Neural crest cell (in vitro differentiated cells): ENCODE results near the gene UCN3. TPM values are rescaled to one million over a fixed set of nuclear protein-coding genes. Genes with fewer than 3 reads are reported as not detected.

ENCODE experiments used
- DNase-seq: peaks from one replicate; pipeline ENCODE4 v3.0.0; 2021; ENCODE audit warnings: low read depth, mixed read lengths, low spot score
- H3K27ac Mint-ChIP-seq: one replicate; pipeline ENCODE4 v1.8.0; 2021; ENCODE audit warnings: mild to moderate bottlenecking, mixed read lengths; ENCODE audit not compliant: unreplicated experiment
- H3K27me3 Mint-ChIP-seq: 2 replicates; pipeline ENCODE4 v1.8.0; 2021; ENCODE audit warnings: low read depth, mild to moderate bottlenecking, mixed read lengths
- H3K36me3 Mint-ChIP-seq: 2 replicates; pipeline ENCODE4 v1.8.0; 2021; ENCODE audit warnings: low read depth, mild to moderate bottlenecking, mixed read lengths
- H3K4me1 Mint-ChIP-seq: 2 replicates; pipeline ENCODE4 v1.8.0; 2021; ENCODE audit warnings: mixed read lengths
- H3K4me3 Mint-ChIP-seq: one replicate; pipeline ENCODE4 v1.8.0; 2021; ENCODE audit warnings: mild to moderate bottlenecking, mixed read lengths
- H3K9me3 Mint-ChIP-seq: 2 replicates; pipeline ENCODE4 v1.8.0; 2021; ENCODE audit warnings: mixed read lengths
- total RNA-seq: library from RNA; stranded (reverse); gene quantifications from 2 replicates; pipeline ENCODE4 v1.2.1, GENCODE V29; 2021
- TF ChIP-seq, protein P1 (sequence below): fragments of 200-600 bp; sonication (generic); conservative IDR thresholded peaks from 2 replicates; pipeline ENCODE4 v1.5.0; 2021; ENCODE audit warnings: antibody characterized with exemption, mild to moderate bottlenecking

UCN3 gene
- total RNA-seq, 1 donor from 2014 or later: not detected

DNA sequence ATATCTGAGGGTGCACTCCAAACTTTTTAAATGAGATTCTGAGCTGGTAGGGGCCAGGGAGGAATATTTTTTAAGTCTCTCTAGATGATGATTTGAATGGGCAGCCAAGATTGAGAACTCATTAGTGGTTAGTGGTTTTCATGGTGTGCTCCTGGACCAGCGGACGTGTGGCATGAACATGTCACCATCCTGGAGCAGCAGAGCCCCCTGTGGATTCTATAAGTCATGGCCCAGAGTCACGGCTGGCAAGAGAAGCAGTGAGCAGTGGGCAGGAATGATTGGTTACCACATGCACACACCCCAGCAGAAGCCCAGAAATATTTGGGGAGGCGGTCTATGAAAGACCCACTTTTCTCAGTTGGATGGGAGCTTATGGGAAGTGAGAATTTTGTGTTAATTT is 21.2 kb upstream of the UCN3 start:
- Mint-ChIP-seq H3K9me3 (peaks cover 10% of the 10 kb centered on the region), H3K4me1 (no peaks in the 10 kb centered on the region), H3K27me3 (no peaks in the 10 kb centered on the region), H3K4me3 (no peak overlapping the region), H3K36me3 (no peaks in the 10 kb centered on the region), H3K27ac (no peak overlapping the region)
- TF ChIP-seq, protein P1, sequence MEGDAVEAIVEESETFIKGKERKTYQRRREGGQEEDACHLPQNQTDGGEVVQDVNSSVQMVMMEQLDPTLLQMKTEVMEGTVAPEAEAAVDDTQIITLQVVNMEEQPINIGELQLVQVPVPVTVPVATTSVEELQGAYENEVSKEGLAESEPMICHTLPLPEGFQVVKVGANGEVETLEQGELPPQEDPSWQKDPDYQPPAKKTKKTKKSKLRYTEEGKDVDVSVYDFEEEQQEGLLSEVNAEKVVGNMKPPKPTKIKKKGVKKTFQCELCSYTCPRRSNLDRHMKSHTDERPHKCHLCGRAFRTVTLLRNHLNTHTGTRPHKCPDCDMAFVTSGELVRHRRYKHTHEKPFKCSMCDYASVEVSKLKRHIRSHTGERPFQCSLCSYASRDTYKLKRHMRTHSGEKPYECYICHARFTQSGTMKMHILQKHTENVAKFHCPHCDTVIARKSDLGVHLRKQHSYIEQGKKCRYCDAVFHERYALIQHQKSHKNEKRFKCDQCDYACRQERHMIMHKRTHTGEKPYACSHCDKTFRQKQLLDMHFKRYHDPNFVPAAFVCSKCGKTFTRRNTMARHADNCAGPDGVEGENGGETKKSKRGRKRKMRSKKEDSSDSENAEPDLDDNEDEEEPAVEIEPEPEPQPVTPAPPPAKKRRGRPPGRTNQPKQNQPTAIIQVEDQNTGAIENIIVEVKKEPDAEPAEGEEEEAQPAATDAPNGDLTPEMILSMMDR: no peak
- DNase-seq: no peak

DNA sequence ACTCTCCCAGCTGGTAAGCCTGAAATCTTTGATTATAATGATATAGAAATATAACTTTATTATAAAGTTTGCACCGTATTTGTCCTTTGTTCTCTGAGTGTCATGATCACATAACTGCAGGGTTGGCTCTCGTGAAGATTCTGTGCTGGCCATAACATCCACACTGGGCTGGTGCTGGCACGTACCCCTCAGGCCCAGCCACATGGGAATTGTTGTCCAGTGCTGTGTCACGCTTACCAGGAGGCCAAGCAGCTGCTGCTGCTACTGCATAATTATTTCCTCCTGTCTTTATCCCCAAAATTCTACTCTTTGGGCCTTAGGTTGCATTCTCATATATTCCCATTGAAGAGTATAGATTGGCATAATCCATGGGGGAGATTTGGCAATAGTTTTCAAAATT is 20.8 kb upstream of the UCN3 start:
- TF ChIP-seq, protein P1: no peak
- H3K27me3 Mint-ChIP-seq: no peaks in the 10 kb centered on the region
- no peak overlapping the region for H3K4me3 Mint-ChIP-seq
- no peak for DNase-seq
- H3K36me3 Mint-ChIP-seq: no peaks in the 10 kb centered on the region
- H3K27ac Mint-ChIP-seq: no peak overlapping the region
- H3K4me1 Mint-ChIP-seq: no peaks in the 10 kb centered on the region
- peaks cover 10% of the 10 kb centered on the region for H3K9me3 Mint-ChIP-seq

DNA sequence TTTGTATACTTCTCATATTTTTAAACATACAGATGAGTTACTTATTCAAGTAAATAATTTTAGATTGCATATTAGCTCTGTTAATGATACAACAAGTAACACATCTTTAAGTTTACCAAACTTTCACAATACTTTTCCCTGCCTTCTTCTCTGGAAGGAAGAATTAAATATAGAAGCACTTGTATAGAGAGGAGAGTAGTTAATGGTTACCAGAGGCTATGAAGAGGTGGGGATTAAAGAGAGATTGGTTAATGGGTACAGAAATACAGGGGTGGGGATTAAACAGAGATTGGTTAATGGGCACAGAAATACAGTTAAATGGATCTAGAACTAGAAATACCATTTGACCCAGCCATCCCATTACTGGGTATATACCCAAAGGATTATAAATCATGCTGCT is 20.0 kb upstream of the UCN3 start:
- H3K36me3 Mint-ChIP-seq: no peaks in the 10 kb centered on the region
- H3K9me3 Mint-ChIP-seq: peaks cover 10% of the 10 kb centered on the region
- no peak for DNase-seq
- no peak overlapping the region for H3K4me3 Mint-ChIP-seq
- H3K4me1 Mint-ChIP-seq: no peaks in the 10 kb centered on the region
- TF ChIP-seq, protein P1: no peak
- no peak overlapping the region for H3K27ac Mint-ChIP-seq
- no peaks in the 10 kb centered on the region for H3K27me3 Mint-ChIP-seq

DNA sequence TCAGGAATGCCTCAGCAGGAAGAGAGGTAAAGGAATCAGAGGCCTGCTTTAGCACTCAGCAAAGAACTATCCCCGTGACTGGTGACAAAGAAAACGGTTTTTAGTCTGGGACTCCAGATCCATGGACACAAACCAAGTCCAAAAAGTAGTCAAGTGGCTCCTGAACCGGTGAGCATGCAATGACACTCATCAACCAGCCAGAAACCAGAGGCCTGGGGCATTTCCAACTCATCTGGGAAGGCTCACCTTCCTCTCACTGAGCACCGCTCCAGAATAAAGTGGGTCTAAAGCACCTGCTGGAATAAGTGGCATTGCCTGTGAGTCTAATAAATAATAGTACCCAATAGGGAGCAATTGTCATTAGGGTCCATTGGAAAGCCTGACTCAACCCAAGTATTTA is 17.9 kb upstream of the UCN3 start:
- H3K27ac Mint-ChIP-seq: no peak overlapping the region
- H3K4me3 Mint-ChIP-seq: no peak overlapping the region
- H3K36me3 Mint-ChIP-seq: no peaks in the 10 kb centered on the region
- H3K9me3 Mint-ChIP-seq: peaks cover 5% of the 10 kb centered on the region
- TF ChIP-seq, protein P1: no peak
- no peak for DNase-seq
- no peaks in the 10 kb centered on the region for H3K27me3 Mint-ChIP-seq
- no peaks in the 10 kb centered on the region for H3K4me1 Mint-ChIP-seq

DNA sequence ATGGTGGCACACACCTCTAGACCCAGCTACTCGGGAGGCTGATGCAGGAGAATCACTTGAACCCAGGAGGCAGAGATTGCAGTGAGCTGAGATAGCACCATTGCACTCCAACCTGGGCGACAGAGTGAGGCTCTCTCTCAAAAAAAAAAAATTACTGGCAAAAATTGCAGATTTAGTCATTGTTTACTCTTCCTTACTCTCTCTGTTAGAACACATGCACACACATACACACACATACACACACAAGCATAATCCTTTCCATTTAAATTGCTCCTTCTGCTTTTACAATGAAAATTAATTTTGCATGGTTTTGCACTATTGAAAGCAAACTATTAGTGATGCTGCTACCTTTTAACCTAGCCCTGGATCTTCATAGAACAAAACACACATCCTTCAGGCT is 15.4 kb upstream of the UCN3 start:
- Mint-ChIP-seq H3K4me3 (no peak overlapping the region), H3K9me3 (peaks cover 3% of the 10 kb centered on the region), H3K36me3 (no peaks in the 10 kb centered on the region), H3K4me1 (no peaks in the 10 kb centered on the region), H3K27me3 (peaks cover 2% of the 10 kb centered on the region), H3K27ac (no peak overlapping the region)
- DNase-seq: no peak
- TF ChIP-seq, protein P1: no peak

DNA sequence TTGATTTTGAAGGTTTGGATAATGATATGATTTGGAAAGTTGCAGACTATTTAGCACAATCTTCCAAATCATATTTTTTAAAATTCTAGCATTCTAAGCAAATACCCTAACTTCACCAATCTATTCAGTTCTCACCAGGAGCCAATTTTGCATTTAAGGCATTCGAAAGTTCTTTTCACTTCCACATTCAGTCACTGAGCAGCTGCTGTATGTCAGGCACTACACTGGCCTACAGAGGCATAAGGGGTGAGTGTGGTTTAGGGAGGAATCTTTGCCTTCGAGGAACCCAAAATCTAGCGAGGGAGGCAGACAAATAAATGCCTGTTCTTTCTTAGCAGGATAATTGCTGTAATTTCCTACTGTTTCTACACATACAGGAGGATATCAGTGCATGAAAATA is 10.7 kb upstream of the UCN3 start:
- Mint-ChIP-seq H3K27ac (peak overlapping the region; percentile 36), H3K4me1 (no peaks in the 10 kb centered on the region), H3K9me3 (no peaks in the 10 kb centered on the region), H3K27me3 (peaks cover 5% of the 10 kb centered on the region), H3K4me3 (no peak overlapping the region), H3K36me3 (peaks cover 3% of the 10 kb centered on the region)
- no peak for DNase-seq
- TF ChIP-seq, protein P1: no peak
